HG03135 (cell line): ENCODE measurements around the gene RGS13.

ENCODE experiments used
- ATAC-seq: cut with Tn5 transposase; IDR thresholded peaks from one replicate; pipeline ENCODE4 v1.9.1; 2021; ENCODE audit warnings: mild to moderate bottlenecking, moderate library complexity; ENCODE audit not compliant: unreplicated experiment

The RGS13 gene

DNA sequence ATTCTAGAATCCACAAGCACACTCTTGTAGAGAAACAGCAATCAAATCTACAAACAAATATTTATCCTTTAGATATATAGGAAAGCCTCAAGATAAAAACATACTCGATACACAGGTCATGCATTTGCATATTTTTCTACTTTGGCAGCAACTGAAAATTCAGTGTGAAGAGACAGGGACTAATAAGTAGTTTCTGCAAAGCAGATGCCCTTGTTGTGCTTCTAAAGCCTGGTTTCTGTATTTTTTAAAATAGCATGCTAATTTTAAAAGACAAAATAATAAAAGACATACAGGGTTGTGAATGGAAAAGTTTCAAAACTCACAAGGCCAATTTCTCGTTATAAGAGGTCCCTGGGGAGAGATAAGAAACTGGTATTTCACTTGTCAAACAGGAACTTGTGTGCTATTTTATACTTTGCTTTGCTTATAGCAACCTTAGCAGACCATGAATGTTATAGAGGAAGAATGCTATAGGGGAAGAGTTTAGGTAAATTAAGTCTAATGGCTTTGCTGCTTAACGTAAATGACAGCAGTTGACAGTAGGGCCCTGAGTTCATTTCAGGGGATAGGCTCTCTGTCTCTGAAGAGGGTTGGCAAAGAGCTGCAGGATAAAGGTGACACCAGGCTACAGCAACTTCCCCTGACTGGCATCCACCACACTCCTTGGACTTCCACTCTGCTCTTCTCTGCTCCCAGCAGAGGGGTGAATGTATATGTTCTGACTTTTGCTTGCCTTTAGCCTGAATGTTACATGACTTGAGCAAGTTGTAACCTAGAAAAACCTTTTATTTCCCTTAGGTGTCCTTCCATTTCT lies 9.4 kb upstream of the RGS13 start:
- ATAC-seq = peak; percentile 91

DNA sequence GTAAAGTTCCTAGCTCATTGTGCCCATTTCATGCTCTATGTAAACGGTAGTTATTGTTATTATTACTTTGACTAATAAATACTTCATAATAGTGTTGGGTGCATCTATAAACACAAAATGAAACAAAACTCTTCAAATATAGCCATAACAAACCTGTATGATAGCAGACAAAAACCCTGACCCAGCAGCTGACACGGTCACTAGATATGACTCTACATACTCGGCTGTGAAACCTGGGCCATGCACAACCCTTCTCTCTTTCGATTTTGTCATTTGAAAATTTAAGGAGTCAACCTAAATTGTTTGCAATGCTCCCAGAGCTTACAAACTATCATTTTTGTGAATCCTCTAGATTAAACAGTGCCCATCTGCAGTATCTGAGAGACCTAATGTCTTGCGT lies 8.0 kb upstream of the RGS13 start:
- peak; percentile 42 for ATAC-seq

DNA sequence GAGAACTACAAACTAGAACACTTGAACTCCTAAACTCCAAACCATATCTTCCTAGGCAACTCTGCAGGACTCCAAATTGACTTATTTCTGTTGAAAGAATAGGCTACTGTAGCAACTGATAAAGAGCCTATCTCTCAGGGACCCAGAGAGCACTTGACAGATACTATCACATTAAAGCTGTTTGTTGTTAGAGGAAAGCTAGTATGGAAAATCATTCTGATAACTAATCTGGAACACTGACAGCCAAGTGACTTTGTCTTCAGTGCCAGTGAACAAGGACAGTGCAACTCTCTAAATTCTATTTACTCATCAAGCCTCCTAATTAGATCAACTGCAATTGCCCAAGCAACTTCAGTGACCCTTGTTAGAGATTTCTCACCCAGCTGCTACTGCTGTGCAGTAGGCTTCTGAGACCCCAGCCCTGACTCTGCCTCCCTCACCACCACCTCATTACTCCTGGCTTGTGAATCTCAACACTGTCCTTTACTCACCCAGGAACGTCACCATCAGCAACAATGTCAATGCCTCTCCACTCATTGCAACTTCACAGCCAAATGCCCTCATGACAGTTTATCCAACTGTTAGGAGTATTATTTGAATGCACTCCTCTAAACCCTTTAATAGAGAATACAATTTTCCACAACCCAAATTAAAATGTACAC lies 7.4 kb upstream of the RGS13 start:
- ATAC-seq = no peak

DNA sequence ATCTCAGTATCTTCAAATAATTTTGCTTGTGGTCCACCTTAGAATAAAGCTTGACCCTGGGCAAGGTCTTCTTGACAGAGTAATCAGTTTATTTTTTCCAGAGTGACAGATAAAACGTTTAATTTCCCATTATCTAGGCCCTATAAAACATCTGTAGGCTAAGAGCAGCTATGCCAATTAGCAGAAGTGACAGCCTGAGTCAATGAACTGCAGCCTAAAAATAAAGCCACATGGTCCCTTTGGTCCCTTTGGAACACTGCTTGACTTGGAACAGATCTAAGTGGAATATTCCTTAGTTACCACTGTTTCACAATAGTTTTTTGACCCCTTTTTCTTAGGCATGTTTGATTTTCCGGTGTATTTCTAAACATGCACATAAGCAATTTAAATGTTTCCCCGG lies 6.3 kb upstream of the RGS13 start:
- ATAC-seq = no peak

DNA sequence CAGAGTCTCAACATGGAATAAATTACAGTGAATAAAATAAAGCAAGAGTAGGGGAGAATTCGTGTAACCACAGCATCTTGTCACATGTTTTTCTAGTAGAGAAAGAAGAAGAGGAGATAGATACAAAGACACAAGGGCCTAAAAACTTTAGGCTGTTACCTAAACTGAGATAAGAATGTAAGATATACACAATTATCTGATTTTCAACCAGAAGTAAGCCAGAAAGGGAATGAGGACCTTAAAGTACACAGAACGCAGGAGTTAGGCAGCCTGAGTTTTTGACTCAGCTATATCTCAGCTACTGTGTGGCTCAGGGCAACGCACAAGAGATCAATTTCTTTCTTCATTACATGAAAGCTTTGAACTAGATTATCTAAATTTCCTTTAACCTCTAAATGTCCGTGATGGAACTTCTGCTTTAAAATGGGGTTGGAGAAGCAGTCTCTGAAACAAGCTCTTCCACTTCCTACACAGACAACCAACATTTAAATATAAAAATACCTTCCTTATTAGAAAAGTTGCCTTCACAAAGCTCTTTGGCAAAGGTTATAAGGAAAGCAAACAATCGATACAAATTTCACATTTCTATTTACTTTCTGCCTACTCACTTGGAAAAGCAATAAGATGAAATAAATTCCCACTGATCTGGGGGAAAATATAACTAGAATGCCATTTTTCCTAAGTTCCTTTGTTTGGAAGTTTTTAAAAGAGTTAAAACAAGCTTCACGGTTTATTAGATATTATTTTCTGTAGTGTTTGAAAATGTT lies 5.2 kb upstream of the RGS13 start:
- ATAC-seq = no peak

DNA sequence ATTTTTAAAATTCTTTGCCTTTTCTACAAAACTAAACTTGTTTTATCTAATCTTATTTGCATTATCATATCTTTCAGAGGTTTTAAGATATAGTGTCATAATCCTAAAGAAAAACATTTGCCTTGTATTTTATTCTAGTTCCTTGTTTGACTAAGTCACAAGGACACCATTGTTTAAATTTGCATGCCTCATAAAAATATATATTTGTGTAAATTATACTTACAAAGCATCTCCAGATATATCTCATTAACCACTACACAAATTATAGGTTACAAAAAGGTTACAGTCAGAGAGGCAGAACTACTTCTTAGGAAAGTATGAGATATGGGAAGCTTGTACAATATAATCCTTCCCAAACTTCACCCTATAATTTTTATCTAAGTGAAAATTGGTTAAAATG lies 4.2 kb upstream of the RGS13 start:
- no peak for ATAC-seq

DNA sequence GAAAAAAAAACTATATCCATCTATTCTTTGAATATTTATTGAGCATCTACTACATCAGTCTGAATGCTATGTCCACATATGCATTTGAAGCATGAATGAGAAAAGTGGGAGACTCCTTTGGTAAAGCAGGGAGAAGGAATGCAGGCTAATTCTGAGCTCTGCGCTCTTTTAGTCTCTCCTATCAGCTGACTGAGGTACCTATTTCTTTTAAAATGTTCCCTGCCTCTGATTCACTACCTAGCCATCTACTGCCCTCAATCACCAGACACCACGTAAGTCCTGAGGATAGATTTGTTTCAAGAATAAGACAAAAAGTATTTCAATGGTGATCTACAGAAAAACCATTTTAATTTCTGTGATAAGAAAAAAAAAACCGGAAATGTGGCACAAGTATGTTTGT lies 3.8 kb upstream of the RGS13 start:
- no peak for ATAC-seq

DNA sequence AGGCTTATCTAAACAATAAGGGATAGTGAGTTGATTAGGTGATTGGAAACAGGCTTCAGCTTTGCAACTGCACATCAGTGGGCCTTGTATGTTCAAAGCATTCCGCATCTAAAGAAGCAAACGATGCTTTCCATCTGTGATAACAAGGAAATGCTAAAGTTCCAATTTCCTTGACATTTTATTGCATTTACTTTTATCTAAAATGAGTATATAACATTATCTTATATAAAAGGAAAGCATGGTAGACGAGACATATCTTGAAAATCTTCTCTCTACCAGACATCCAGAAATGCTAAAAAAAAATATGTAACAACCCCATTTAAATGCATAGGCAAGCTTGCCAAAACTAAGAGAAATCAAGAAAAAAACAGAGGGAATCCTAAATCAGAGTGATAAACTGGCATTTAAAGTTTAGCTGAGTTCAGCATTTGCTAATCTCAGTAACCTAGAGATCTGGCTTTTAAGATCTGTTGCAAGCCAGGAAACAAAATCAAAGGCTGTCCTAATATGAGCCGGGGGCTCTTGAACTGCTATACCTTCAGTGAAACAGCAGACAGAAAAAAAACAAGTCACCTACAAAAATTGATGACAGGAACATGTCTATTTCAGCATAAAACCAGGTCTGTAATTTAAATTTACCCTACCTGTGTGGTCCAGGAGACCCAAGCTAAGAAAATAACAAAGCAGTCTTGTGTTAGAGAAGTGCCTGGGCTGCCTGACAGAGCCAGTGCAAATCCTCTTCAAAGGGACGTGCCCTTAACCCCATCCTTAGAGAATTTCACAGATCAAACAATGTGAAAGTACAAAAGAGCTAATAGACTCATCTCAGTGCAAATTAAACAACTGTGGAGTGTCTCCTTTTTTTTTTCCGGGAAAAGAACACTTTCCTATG lies 3.1 kb upstream of the RGS13 start:
- no peak for ATAC-seq

DNA sequence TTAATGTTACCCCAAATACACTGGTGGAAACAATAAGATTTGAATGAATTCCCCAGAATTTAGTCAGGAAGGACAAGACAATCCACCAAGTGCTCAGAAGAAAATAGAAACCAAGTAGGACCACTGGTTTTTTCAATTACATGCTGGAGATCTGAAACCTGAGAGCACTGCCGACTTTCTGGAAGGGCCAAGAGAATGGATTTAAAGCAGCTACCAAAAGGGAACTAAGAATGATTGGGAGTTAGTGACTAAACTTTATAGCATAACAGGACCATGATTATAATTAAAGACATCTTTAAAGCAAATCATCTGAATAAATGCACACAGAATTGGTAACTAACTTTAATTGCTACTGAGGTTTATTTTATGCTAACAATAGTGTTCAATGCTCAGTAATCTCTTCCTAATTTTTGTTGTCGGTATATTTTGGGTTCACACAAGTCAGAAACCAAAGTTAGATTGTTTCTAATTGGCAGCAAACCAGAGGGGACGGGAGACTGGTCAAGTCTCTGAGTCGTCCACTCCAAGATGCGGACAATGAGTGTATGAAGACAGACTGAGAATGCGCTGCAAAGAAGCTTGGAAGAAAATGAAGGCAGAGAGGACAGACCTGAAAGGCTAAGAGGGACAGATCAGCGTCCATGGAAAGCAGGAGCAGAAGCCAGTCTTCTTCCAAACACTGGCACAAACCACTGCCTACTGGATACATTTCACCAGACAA lies 2.3 kb upstream of the RGS13 start:
- ATAC-seq = no peak

DNA sequence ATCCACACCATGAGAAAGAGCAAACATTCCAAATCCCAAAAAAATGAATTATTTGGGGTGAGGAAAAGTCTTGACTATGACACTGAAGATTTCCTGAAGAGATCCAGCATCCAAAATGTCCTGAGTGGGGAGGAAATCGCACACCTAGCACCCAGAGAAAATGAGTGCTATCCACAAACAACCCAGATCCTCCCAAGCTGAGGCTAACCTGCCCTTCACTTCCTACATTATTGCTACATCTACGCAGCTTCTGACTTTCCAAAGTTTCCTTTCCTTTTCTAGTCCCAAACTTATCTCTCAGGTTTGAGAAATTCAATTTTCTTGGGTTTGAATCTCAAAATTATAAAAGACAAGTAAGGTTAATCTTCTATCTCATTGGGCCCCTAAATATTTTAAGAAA lies 906 bp upstream of the RGS13 start:
- ATAC-seq = no peak

DNA sequence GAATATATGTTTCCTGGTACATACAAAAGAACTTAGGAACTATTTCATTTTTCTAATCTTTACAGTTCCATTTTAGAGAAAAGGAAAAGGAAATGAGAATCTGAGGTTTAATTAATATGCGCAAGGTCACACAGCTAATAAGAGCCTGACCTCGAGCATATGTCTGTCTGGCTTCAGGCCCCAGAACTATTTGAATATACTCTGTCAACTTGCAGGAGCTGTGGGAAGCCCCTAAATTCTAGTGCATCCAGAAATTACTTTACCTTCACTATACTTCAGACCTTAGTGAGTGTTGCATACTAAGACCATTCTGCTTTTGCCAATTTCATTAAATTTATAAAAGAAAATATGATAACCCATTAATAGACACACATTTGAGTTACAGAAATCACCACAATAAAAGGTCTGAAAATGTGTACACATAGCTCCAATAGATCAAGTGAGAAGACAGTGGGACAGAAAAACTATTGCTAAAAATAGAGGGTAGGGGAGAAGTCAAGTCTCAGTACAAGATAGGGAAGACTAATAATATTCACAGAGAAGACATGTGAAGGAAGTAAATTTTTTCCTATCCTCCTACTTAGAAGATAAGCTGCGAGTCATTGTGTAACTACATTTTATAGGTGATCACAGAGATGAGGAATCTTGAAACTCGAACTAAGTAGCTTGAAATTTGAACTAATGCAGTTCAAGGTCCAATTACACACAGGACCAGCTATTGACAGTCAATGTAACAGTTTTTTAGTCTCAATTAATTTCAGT lies 3.8 kb downstream of the RGS13 start:
- ATAC-seq = peak; percentile 78

DNA sequence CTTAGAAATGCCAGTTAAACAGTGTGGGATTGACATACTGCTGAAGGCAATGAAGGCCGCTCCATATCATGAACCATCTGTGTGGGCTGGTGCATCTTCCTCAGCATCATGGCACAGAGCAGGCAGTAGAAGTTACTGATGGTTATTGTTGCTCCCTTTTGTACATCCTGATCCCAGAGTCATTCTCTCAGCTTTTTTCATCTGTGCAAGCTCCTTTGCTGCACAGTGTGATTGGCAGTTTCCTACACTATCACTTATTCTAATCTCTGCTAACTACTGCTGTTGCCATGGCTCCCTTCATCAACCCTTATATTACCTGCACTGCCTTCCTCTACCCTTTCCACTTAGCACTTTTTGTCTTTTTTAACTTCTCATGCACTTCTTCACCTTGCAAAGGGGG lies 16.2 kb downstream of the RGS13 start:
- ATAC-seq = no peak

DNA sequence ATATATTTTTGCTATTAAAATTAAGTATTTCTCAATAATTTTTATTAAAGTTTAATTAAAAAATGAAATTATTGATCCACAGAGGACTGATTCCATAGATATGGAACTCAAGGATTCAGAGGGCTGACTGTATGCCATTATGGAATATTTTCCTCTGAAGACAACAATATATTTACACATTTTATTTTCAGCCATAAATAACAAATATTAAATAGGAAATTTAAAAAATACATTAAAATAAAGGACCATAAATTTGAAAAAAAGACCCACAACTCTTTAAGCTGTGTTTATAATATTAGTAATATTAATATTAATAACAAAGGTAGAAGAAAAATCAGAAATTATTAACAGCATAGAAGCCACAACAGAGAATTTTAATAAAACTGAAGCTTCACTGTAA lies 18.2 kb downstream of the RGS13 start:
- no peak for ATAC-seq

DNA sequence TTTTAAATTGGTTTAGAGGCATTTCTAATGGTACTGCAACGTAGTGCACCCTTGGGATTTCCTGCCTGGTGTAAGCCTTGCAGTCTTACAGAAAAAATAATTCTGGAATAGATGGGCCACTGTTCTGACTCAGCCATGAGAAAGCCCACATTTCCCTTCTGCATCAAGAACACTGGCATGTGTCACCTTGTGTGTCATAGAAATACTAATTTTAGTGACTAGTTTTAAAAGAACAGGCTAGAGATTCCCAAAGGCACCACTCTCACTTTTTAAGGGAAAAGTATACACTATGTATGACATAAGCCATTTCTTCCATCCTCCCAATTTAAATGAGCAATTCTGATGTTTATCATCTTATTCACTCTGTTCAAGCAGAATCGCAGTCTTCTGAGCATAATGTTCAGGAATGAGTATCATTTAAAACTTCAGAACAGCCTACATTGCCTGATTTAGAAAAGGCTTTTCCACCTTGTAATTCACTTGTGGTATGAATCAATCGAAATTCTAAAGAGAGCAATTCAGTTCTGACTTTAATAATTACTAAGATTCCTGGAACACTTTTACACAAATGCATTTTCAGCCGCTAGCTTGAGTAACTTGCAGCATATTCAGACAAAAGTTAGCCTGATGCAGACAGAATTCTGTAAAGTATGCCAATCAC lies 18.8 kb downstream of the RGS13 start:
- ATAC-seq = no peak

DNA sequence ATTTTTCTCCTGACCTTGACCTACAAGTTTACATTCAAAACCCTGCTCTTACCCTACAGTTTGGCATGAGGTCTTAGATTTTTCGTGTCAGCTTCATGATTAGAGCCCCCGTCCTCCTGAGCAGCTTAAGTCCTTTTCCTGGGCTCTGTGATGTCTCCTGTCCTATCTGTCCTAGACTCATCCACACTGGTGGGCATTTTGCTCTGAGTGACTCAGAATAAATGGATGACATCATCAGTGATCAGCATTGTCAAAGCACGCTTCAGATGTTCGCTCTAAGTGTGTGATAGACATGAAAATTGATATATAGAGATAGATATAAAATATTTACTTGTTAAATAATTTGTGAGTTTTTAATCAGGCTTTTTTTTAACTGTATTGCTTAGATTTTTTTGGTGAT lies 21.8 kb downstream of the RGS13 start:
- no peak for ATAC-seq

DNA sequence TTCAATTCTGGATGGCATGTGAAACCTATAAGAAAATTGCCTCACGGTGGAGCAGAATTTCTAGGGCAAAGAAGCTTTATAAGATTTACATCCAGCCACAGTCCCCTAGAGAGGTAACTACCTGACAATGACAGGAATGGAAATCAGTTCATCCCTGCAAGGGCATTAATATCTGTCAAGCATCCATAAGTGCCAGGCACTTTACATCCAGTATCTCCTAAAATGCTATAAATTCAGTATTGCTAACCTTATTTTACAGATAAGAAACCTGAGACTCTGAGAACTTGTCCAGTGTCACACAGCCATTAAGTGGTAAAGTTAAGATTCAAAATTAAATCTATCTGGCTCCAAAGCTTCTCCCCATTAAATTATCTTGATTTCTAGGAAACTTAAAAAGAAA lies 22.3 kb downstream of the RGS13 start:
- no peak for ATAC-seq

DNA sequence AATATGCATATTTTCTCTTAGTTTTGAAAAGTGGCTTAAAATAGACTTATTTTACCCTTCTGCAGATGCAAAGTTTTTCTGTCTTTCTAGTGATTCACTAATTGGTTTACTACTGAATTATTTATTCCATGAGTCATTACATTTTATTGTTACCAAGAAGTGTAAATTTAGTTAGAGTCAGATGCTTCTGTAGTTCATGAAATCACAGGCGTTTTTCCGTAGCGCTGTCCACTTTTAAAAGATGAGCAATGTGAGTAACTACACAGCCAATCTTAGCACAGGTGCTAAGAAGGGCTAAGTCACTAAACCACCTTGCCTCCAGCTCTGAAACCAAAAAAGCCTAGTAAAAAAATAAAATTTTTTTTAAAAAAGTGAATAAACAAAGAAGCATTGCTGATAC lies 24.7 kb downstream of the RGS13 start:
- no peak for ATAC-seq

DNA sequence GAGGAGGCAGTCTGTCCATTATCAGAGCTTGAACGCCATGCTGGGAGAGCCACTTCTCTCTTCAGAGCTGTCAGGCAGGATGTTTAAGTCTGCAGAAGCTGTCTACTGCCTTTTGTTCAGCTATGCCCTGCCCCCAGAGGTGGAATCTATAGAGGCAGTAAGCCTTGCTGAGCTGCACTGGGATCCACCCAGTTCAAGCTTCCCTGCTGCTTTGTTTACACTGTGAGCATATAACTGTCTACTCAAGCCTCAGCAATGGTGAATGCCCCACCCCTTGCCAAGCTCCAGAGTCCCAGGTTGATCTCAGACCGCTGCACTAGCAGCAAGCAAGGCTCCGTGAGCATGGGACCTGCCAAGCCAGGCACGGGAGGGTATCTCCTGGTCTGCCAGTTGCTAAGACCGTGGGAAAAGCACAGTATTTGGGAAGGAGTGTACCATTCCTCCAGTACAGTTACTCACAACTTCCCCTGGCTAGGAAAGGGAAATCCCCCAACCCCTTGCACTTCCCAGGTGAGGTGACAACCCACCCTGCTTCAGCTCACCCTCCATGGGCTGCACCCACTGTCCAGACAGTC lies 32.5 kb downstream of the RGS13 start:
- ATAC-seq = no peak

DNA sequence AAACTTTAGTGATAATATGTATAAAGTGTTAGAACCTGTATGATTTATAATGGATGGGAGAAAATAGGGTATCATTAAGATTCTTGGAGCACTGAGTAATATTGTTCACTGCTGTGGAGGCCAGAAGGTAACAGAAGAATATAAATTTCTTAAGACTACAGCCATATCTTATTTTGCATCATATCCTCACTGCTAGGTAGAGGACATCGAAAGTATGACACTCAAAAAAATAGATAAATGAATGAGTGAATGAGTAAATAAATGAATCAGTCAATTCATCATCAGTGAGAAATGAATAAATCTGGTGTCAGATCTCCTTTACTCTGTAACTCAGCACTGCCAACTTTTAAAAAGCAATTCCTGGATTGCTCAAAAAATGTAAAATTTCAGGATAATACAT lies 33.2 kb downstream of the RGS13 start:
- no peak for ATAC-seq
